SH-SY5Y (cell line): ENCODE results near the gene FANCB.

Source experiments
- GATA2 ChIP-seq: IDR thresholded peaks from 2 replicates; pipeline ENCODE4 v1.6.1; 2011; ENCODE audit warnings: mild to moderate bottlenecking, low read depth, low read length
- GATA3 ChIP-seq: IDR thresholded peaks from 2 replicates; pipeline ENCODE4 v1.6.1; 2011; ENCODE audit warnings: low read depth, mild to moderate bottlenecking, low read length, moderate library complexity

DNA sequence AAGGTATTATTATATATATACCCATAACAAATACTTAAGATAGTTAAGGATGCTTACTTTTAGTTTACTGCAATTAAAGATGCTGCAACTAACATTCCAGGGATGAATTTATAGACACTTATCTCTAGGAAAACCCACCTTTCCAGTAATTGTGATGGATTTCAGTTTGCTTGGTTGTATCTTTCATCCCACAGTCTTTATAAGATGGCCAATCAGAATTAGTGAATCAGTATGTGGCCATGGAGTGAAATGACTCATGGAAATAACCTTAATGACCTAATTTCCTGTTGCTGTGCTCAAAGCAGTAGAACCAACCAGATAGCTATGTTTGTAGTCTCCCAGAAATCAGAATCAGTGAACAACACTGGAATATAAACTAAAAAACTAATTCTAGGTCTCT, 26.7 kb upstream of the FANCB start:
- TF ChIP-seq GATA2 (no peak), GATA3 (no peak)
